ENCODE results near the gene PRPSAP2. TPM values are rescaled to one million over a fixed set of nuclear protein-coding genes. Genes with fewer than 3 reads are reported as not detected.

PRPSAP2 gene
- total and polyA plus RNA-seq, 2 of the 8 experiments (the other 6 are each of a cell fraction or from before 2014, with no cell fraction given): 28.7 to 50.5 TPM

DNA sequence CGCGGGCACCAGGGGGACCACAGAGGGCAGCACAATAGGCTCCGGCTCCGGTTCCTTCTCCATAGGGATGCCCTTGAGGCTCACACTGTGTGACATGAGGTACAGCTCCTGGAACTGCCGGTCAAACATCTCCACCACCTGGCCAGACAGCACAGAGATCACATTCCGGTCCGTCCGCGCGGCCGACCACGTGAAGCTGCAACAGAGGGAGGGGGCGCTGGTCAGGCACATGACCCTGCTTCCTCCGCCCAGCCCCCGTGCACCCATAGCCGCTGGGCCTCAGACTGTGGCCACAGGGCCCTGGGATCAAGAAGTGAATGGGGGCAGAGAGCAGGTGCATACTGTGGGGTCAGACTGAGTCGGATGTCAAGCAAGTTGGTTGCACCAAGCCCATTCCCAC lies 120.7 kb downstream of the PRPSAP2 start:
- ChIA-PET POLR2A (ENCODE audit: partially characterized antibody) (interaction anchor here (1.2 to 1.3 kb wide), 2 partner anchors 9 to 23 kb away, joined by 4 to 5 read pairs; no protein-coding TSS in a partner anchor), CTCF (ENCODE audit: partially characterized antibody) (interaction anchor here (1.1 to 4.9 kb wide), 3 partner anchors 13 to 26 kb away, joined by 3 to 30 read pairs (median 3); partner anchors contain the start of gene SLC5A10)

More for the DNA sequence above, 120.7 kb downstream of the PRPSAP2 start:
- peaks cover 5% of the 10 kb centered on the region; the same call in 1 of the 2 replicates for H3K79me1 ChIP-seq (ENCODE audit: low read depth, low read length)
- H4K5ac ChIP-seq (ENCODE audit: insufficient read length, low read depth, low read length): no peak overlapping the region
- H3K4me2 ChIP-seq (ENCODE audit: insufficient read depth in 1 of 2, low read depth in 2 of 2, low read length in 2 of 2): no peak overlapping the region
- H3K4ac ChIP-seq (replicated peaks; ENCODE audit: insufficient read length, low read depth, low read length): no peak overlapping the region
- DNase-seq (ENCODE audit: low read depth in 1 of 2, low spot score in 2 of 2) (no peak), FAIRE-seq (no peak)
- no peaks in the 10 kb centered on the region for H3K23me2 ChIP-seq (ENCODE audit: low read depth, low read length)
- H3K4me1 ChIP-seq (replicated peaks in 1 of 4; ENCODE audit: control insufficient read depth in 3 of 4, insufficient read depth in 4 of 4, low read length in 3 of 4): peaks cover 0 to 4% (median 0%) of the 10 kb centered on the region in 4 experiments; a peak in 2 of 7 replicates
- no peak overlapping the region for H2BK5ac ChIP-seq (ENCODE audit: low read depth, low read length)
- H2BK20ac ChIP-seq (ENCODE audit: low read length): no peak overlapping the region
- H3K56ac ChIP-seq (replicated peaks; ENCODE audit: insufficient read length, low read depth, low read length): no peak overlapping the region
- H2AK5ac ChIP-seq (ENCODE audit: low read depth, low read length): no peak overlapping the region
- H3K18ac ChIP-seq (ENCODE audit: extremely low read depth, low read length): no peak overlapping the region
- H3K36me3 ChIP-seq (ENCODE audit: control insufficient read depth in 2 of 4, insufficient read depth in 4 of 4, low read length in 3 of 4): peaks cover 10 to 24% (median 19%) of the 10 kb centered on the region in 4 experiments
- WGBS, 2 experiments (ENCODE audit: extremely low coverage in 1 of 2, insufficient coverage in 1 of 2, insufficient read length in 1 of 2, insufficient replicate concordance in 2 of 2, low coverage in 1 of 2, low lambda C conversion rate in 2 of 2, missing lambda C conversion rate in 1 of 2): 94% methylated on average over 17 of the region's 17 CpGs; no CpG with 5 or more reads in 1 of the 2 experiments
- H3K14ac ChIP-seq (ENCODE audit: insufficient read length): no peak overlapping the region
- no peak overlapping the region for H2BK120ac ChIP-seq (replicated peaks; ENCODE audit: low read depth, low read length)
- no peak overlapping the region for H3K23ac ChIP-seq (ENCODE audit: insufficient read length)
- no peak overlapping the region for H4K91ac ChIP-seq (replicated peaks; ENCODE audit: insufficient read length, low read length)
- no peak overlapping the region for H2BK15ac ChIP-seq (ENCODE audit: low read length)
- no peak overlapping the region for H2BK12ac ChIP-seq (ENCODE audit: low read depth, low read length)
- no peak overlapping the region for H4K8ac ChIP-seq (ENCODE audit: extremely low read depth, insufficient read depth, low read length)
- no peaks in the 10 kb centered on the region for H3K27me3 ChIP-seq (replicated peaks in 1 of 4; ENCODE audit: control insufficient read depth in 3 of 4, extremely low read depth in 1 of 4, insufficient read depth in 3 of 4, low read length in 3 of 4)
- H2AFZ ChIP-seq (ENCODE audit: low read length): no peak overlapping the region
- no peak overlapping the region for H3K9ac ChIP-seq (replicated peaks in 1 of 4; ENCODE audit: extremely low read depth in 1 of 4, low read depth in 3 of 4, low read length in 3 of 4)
- H3K9me3 ChIP-seq (ENCODE audit: insufficient read depth in 2 of 2, low read depth in 1 of 2, low read length in 1 of 2): no peaks in the 10 kb centered on the region
- no peak for TF ChIP-seq KDM1A (IDR thresholded peaks at IDR 0.05; ENCODE audit: borderline replicate concordance, low read length)
- TF ChIP-seq SIN3A (conservative IDR thresholded peaks at IDR 0.05 in 1 of 2, IDR thresholded peaks at IDR 0.05 in 1 of 2; ENCODE audit: low read depth in 1 of 2, low read length in 2 of 2): no peak
- TF ChIP-seq POLR2A (IDR thresholded peaks at IDR 0.05; ENCODE audit: control extremely low read depth in 1 of 2, low read depth in 2 of 2, low read length in 2 of 2): no peak
- no peak for TF ChIP-seq TBP (IDR thresholded peaks at IDR 0.05; ENCODE audit: low read depth, low read length)
- TF ChIP-seq TAF1 (IDR thresholded peaks at IDR 0.05; ENCODE audit: low read depth, low read length): no peak
- TF ChIP-seq, protein P1, sequence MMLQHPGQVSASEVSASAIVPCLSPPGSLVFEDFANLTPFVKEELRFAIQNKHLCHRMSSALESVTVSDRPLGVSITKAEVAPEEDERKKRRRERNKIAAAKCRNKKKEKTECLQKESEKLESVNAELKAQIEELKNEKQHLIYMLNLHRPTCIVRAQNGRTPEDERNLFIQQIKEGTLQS (IDR thresholded peaks at IDR 0.05; ENCODE audit: insufficient read depth, low read depth, low read length): no peak
- no peak for TF ChIP-seq YY1 (IDR thresholded peaks at IDR 0.05; ENCODE audit: low read depth, low read length)
- no peak for TF ChIP-seq CEBPB (IDR thresholded peaks at IDR 0.05; ENCODE audit: low read depth, low read length)
- TF ChIP-seq PHF8 (conservative IDR thresholded peaks at IDR 0.05; ENCODE audit: low read depth, low read length): no peak
- TF ChIP-seq CBX8 (IDR thresholded peaks at IDR 0.05; ENCODE audit: borderline replicate concordance, low read depth, low read length): no peak
- TF ChIP-seq, protein P2, sequence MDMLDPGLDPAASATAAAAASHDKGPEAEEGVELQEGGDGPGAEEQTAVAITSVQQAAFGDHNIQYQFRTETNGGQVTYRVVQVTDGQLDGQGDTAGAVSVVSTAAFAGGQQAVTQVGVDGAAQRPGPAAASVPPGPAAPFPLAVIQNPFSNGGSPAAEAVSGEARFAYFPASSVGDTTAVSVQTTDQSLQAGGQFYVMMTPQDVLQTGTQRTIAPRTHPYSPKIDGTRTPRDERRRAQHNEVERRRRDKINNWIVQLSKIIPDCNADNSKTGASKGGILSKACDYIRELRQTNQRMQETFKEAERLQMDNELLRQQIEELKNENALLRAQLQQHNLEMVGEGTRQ (IDR thresholded peaks at IDR 0.05; ENCODE audit: low read length): no peak
- TF ChIP-seq, protein P3, sequence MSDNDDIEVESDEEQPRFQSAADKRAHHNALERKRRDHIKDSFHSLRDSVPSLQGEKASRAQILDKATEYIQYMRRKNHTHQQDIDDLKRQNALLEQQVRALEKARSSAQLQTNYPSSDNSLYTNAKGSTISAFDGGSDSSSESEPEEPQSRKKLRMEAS (IDR thresholded peaks at IDR 0.05): no peak
- TF ChIP-seq ZNF274 (IDR thresholded peaks at IDR 0.05; ENCODE audit: borderline replicate concordance, extremely low read depth, low read length): no peak
- H3K79me2 ChIP-seq (ENCODE audit: control insufficient read depth in 1 of 2, insufficient read depth in 2 of 2, low read length in 2 of 2): no peaks in the 10 kb centered on the region
- no peak overlapping the region for H3K27ac ChIP-seq (ENCODE audit: low read depth, low read length)
- no peak overlapping the region for H3K4me3 ChIP-seq (ENCODE audit: extremely low read depth in 1 of 4, insufficient read depth in 2 of 4, low read depth in 3 of 4, low read length in 4 of 4)
- H4K20me1 ChIP-seq (replicated peaks in 1 of 2; ENCODE audit: control insufficient read depth in 1 of 2, insufficient read depth in 2 of 2, low read length in 2 of 2): peaks cover 6 to 19% of the 10 kb centered on the region in 2 experiments

Data from H1 (cell line).